Hippocampal formation (tissue), 2 donors: Measurements from ENCODE around the gene UBL4B.
"Not testable (repeated sequence)": the region's sequence is repeated elsewhere in the genome, so short reads cannot be mapped to it uniquely, and the experiment has no call there.

Experiments
- DNase-seq, 2 donors: peaks; one replicate each; lab custom pipeline; 2025; lab: John Stamatoyannopoulos, UW

The UBL4B gene, protein sequence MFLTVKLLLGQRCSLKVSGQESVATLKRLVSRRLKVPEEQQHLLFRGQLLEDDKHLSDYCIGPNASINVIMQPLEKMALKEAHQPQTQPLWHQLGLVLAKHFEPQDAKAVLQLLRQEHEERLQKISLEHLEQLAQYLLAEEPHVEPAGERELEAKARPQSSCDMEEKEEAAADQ

GRCh38 chr1:110112143-110112542, at the start of gene UBL4B:
TSS of gene UBL4B (plus strand) at chr1:110112443. CDS start at chr1:110112535, 92 bp downstream.
- no peak for DNase-seq

GRCh38 chr1:110062612-110063011, 49.6 kb upstream of the UBL4B start:
- DNase-seq: no peak

DNA sequence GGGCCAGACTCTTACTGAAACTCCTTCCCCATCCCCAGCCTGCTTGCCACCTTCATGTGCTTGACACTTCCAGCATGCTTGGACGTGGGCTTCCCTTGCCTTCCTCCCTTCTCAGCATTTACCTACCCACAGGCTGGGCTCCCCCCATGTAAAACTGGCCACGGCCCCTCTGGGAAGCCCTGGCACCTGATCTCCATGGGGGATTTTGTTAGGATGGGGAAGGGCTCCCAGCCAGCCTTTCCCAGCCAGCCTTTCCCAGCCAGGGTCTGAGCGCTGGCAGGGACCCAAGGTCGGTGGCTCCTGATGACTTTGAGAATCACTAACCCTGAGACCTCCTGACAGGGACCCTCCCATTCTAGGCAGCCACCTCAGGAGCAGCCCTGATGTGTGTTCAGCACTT, 48.5 kb upstream of the UBL4B start:
- DNase-seq: no peak

DNA sequence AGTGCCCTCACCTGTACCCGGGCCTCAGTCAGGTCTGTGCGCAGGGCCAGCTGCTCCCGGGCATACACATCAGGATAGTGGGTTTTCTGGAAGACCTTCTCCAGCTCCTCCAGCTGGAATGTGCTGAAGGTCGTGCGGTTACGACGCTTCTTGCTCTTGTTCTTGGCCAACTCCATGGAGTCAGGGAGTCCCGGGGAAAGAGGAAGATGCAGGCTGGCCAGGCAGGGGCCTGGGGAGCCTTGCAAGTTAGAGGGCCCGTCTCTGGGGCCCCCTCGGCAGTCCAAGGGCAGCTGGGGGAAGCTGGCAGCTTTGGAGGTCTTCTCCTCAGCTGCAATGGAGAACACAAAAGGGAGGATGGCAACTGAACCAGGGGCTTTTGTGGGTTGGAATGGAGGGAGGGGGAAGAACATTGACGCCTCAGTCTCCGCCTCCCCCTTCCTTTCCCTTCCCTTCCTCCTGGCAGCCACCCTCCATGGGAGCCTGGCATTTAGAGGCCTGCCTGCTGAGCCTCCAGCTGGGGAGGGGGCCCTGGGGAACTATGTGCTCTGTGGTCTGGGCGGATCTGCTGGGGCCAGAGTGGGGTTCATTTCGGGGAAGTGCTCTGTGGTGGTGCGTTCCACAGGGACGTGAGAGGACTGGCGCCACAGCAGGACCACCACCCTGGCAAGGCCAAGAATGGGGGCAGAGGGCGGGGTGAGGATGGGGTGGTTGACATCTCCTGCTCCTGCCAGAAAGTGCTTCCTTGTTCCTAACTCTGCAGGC, 47.5 kb upstream of the UBL4B start:
- no peak for DNase-seq

GRCh38 chr1:110065841-110066240, 46.4 kb upstream of the UBL4B start:
- DNase-seq: no peak

- no peak for DNase-seq
Observed at GRCh38 chr1:110067479-110067892, 44.8 kb upstream of the UBL4B start.

DNA sequence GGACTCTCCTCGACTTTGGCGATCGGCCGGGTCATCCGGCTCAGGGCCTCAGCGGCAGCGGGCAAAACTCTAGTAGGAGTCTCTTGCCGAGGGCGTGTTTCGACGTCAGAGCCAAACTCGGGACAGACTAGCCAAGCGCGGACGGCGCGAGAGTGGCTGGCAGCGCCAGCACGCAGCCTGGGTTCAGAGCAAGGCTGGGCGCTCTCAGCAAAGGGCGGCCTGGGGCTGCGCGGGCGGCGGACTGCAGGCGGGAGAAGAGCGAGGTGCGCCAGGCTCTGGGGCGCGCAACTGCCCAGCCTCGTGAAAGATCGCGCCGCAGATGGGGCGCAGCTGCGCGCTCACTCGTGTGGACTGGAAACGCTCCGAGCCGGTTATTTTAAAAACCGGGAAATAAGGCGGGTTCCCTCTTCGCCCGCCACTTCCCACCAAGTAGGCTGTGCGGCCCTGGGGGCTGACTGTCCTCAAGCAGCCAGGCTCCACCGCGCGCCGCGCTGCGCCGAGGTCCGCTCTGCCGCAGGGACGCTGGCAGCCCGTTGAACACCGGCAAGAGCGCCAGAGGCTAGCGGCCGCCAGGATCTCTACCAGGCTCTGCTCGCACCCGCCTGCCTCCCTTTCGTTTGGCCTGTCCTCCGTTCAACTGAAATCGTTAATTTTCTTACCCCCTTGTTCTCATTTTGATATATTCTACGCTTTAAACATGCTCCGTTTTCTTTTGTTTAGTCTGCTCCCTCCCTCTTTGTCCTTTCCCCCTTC, 44.2 kb upstream of the UBL4B start:
- no peak for DNase-seq

GRCh38 chr1:110068646-110069403, 43.4 kb upstream of the UBL4B start:
- no peak for DNase-seq

GRCh38 chr1:110069404-110070281, 42.6 kb upstream of the UBL4B start:
- DNase-seq: no peak

DNA sequence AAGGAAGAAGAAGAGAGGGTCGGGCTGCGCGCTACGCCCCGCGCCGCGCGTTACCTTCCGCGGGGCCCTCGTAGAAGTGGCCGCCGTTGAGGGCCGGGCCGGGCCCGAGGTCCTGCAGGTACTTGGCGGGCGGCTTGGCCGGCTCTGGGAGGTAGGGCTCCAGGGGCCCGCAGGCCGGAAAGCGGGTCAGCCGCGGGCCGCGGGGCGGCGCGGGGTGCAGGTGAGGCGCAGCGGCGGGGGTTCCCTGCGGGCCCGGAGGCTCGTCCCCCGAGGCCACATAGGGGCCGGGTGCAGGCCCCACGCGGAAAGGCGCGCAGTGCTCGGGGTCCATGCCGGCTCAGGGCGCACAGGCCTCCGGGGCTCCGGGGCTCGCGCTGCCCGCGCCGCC, 42.0 kb upstream of the UBL4B start:
- no peak for DNase-seq

DNA sequence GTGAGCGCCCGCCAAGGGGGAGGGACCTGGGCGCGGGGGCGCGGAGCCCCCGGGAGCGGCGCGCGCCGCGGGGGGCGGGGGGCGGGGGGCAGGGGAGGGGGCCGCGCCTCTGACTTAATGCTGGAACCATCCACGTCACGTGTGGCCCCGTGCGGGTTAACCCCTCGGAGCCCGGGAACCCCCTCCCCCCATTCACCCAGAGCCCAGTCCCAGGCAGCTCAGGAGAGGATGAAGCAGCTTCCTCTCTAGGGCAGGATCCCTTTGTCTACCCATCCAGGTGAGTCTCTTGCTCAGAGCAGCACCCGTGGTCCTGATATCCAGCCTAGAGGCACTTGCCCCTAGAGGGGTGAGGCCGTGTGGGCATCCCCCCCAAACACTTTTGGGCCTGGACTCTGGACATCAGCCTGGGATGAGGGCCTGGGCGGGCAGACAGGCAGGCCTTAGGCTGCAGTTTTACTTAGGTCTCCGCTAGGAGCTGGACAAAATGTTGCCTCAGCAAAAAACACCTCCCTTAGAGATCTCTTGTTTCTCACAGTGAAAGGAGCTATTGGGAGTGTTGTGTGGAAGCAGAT, 41.5 kb upstream of the UBL4B start, which contains the start of gene ALX3:
Gene ALX3, minus strand, starts transcription at position 2 of the 572 bp plus-strand sequence. CDS start 60 bp downstream, outside the sequence.
- DNase-seq: no peak

DNA sequence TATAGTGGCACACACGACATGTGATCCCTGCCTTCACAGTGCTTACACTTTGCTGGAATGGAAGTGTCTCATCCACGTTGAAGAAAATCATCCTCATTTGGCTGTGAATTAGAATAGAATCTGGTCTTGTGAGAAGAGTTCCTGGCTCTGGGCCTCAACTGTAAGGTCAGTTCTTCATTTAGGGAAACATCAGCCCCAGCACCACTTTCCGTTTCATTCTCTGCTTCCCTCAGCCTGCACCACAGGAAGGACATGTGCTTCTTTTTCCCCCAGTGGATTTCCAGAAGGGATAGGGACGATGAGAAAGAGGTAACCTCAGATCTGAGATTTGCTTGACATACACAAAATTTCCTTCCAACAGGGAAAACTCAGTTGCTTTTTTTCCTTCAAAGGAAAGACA, 38.1 kb upstream of the UBL4B start:
- DNase-seq: no peak

GRCh38 chr1:110076789-110077500, 35.3 kb upstream of the UBL4B start:
- DNase-seq: no peak

- not testable (repeated sequence) for DNase-seq
Observed at GRCh38 chr1:110079995-110080394, 32.2 kb upstream of the UBL4B start.

DNA sequence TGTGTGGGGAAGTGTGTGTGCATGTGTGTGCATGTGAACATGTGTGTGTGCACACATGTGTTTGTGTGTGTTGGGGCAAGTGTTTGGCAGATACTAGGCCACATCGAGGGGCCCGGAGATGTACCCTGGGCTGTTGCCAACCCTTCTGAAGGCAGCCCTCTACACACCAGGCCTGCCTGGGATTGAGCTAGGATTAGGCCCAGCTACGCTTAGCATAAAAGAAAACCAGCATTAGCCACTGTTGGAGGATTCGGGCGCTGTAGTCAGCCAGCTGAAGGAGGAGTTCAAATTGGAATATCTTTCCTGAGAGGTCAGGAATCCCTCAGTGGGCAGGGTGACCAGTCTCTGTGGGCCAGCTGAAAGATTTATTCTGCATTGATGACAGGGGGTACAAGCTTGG, 31.2 kb upstream of the UBL4B start:
- no peak for DNase-seq

- DNase-seq: no peak
Observed at GRCh38 chr1:110082477-110082876, 29.8 kb upstream of the UBL4B start.

GRCh38 chr1:110083061-110083865, 29.0 kb upstream of the UBL4B start:
- no peak for DNase-seq

DNA sequence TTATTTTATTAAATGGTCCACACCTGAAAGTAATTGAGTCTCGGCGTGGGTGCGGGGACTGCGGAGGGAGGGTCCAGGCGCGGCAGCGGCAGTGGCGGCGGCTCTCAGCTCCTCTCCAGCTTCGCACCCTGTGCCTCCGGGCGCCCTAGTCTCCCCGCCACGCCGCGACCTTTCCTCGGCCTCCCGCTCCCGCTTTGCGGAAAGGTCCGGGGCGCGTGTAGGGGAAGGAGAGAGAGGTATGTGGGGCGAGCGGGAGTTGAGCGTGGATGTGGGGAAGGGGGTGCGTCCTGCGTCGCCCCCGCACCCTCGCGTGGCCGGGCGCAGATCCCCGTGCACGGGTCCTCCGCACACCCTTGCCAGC, 28.4 kb upstream of the UBL4B start:
- no peak for DNase-seq
